Liver (tissue), 9 donors: ENCODE measurements around the gene ERGIC2. TPM values are rescaled to one million over a fixed set of nuclear protein-coding genes. Genes with fewer than 3 reads are reported as not detected.
"Not testable (repeated sequence)": the region's sequence is repeated elsewhere in the genome, so short reads cannot be mapped to it uniquely, and the experiment has no call there.

Source experiments
- DNase-seq: peaks from one replicate; pipeline ENCODE4 v3.0.0-alpha.2; 2017; ENCODE audit warnings: low spot score
- H3K27ac ChIP-seq, 2 donors: one replicate each; pipeline ENCODE4 v1.7.0; 2013; ENCODE audit warnings: inconsistent platforms in 2 of 2, low read length in 2 of 2, control low read depth in 1 of 2, low read depth in 1 of 2, mild to moderate bottlenecking in 1 of 2
- H3K27me3 ChIP-seq, 4 donors: one replicate each; pipeline versions ENCODE4 v1.6.1 to v1.7.0; 2013; ENCODE audit warnings: low read length in 3 of 4, inconsistent platforms in 1 of 4, mild to moderate bottlenecking in 1 of 4, moderate library complexity in 1 of 4; ENCODE audit not compliant: control insufficient read depth in 4 of 4, insufficient read depth in 4 of 4
- H3K36me3 ChIP-seq, 4 donors: one replicate each; pipeline versions ENCODE4 v1.6.1 to v1.7.0; 2013; ENCODE audit warnings: low read length in 3 of 4, mild to moderate bottlenecking in 3 of 4, low read depth in 1 of 4, moderate library complexity in 1 of 4; ENCODE audit not compliant: control insufficient read depth in 4 of 4, insufficient read depth in 3 of 4
- H3K4me1 ChIP-seq, 4 donors: one replicate each; pipeline versions ENCODE4 v1.6.1 to v1.7.0; 2013; ENCODE audit warnings: low read length in 3 of 4, mild to moderate bottlenecking in 3 of 4, moderate library complexity in 1 of 4; ENCODE audit not compliant: control insufficient read depth in 4 of 4, insufficient read depth in 4 of 4
- H3K4me3 ChIP-seq, 3 donors: one replicate each; pipeline versions ENCODE4 v1.6.1 to v1.7.0; 2013; ENCODE audit warnings: low read length in 3 of 3, control low read depth in 1 of 3, low read depth in 1 of 3, mild to moderate bottlenecking in 1 of 3
- H3K9ac ChIP-seq, 2 donors: one replicate each; pipeline ENCODE4 v1.7.0; 2013; ENCODE audit warnings: low read length in 2 of 2, mild to moderate bottlenecking in 2 of 2, moderate library complexity in 2 of 2, control low read depth in 1 of 2, low read depth in 1 of 2
- H3K9me3 ChIP-seq, 4 donors: one replicate each; pipeline versions ENCODE4 v1.6.1 to v1.7.0; 2013; ENCODE audit warnings: low read length in 3 of 4; ENCODE audit not compliant: control insufficient read depth in 4 of 4
- ATF3 ChIP-seq: IDR thresholded peaks from 2 replicates; pipeline ENCODE4 v1.6.1; 2016; ENCODE audit warnings: antibody characterized with exemption
- CTCF ChIP-seq: fragments of 150-350 bp; IDR thresholded peaks from 2 replicates; pipeline ENCODE4 v1.5.1; 2017; ENCODE audit warnings: improper control_type of control experiment, low read depth, low read length; ENCODE audit not compliant: missing input control
- FOXA2 ChIP-seq: IDR thresholded peaks from 2 replicates; pipeline ENCODE4 v1.6.1; 2016; ENCODE audit warnings: antibody characterized with exemption
- HNF4A ChIP-seq, 2 donors: conservative IDR thresholded peaks; 2 replicates each; pipeline ENCODE4 v1.6.1; 2016; ENCODE audit warnings: antibody characterized with exemption in 2 of 2, mild to moderate bottlenecking in 2 of 2
- HNF4G ChIP-seq: IDR thresholded peaks from 2 replicates; pipeline ENCODE4 v1.6.1; 2016; ENCODE audit warnings: antibody characterized with exemption
- NR2F2 ChIP-seq: IDR thresholded peaks from 2 replicates; pipeline ENCODE4 v1.6.1; 2016; ENCODE audit warnings: antibody characterized with exemption
- RAD21 ChIP-seq, 2 donors: IDR thresholded peaks; 2 replicates each; pipeline ENCODE4 v1.6.1; 2016; ENCODE audit warnings: antibody characterized with exemption in 2 of 2, mild to moderate bottlenecking in 2 of 2
- RXRA ChIP-seq, 2 donors: IDR thresholded peaks; 2 replicates each; pipeline ENCODE4 v1.6.1; 2017 to 2018; ENCODE audit warnings: antibody characterized with exemption in 2 of 2, mild to moderate bottlenecking in 1 of 2
- SP1 ChIP-seq: IDR thresholded peaks from 2 replicates; pipeline ENCODE4 v1.6.1; 2018; ENCODE audit warnings: antibody characterized with exemption, mild to moderate bottlenecking
- WGBS: extraction: QIAGEN DNeasy Blood & Tissue Kit; methylation state at CpG from one replicate; pipeline ENCODE4 v1.1.7; 2013; 5-methylcytosine and 5-hydroxymethylcytosine counted together
- polyA plus RNA-seq, 2 donors: library from polyadenylated mRNA; stranded (reverse) in 1 of 2; unstranded in 1 of 2; fragments of 200-250 nt in 1 of 2; fragments of >200 nt in 1 of 2; fragmentation: Nextera tagmentation in 1 of 2; extraction: Ambion mirVana in 1 of 2; gene quantifications; one replicate each; pipeline versions ENCODE4 v1.2.1 to v1.2.3, GENCODE V29; 2013 to 2015
- total RNA-seq, 2 donors: library from RNA; depleted of rRNA; stranded (reverse); fragments of >200 nt; gene quantifications; one replicate each; pipeline ENCODE4 v1.2.3, GENCODE V29; 2014
- TF ChIP-seq, protein P1 (sequence below): IDR thresholded peaks from 2 replicates; pipeline ENCODE4 v1.6.1; 2016; ENCODE audit warnings: antibody characterized with exemption
- TF ChIP-seq, protein P2 (sequence below): IDR thresholded peaks from 2 replicates; pipeline ENCODE4 v1.6.1; 2016; ENCODE audit warnings: antibody characterized with exemption, mild to moderate bottlenecking
- donor health status: healthy.
- donor health status: healthy.
- donor health status: healthy.
- donor health status: healthy.
- donor health status: healthy.

The ERGIC2 gene
- total and polyA plus RNA-seq, 4 donors, result 33.8 to 56.2 (median 40.8) TPM

DNA sequence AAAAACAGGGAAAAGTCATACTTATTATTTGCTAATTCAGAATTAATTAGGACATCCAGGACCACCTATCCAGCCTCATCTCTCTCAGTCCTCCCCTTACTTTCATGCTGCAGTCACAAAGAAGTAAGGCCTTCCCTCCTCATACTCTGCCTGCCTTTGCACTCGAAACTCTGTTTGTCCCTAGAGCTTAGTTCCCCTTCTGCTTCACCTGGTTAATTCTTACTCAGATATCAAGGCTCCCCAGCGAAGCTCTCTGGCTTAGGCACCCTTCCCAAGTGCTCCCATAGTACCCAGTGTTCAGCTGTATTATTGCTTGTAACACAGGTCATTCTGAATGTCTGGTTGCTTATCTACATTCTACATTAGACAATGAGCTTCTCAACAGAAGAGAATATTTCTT is 81.3 kb downstream of the ERGIC2 start:
- 84% methylated on average over 2 of the region's 2 CpGs for WGBS

GRCh38 chr12:29291226-29291625 is 89.7 kb downstream of the ERGIC2 start:
- H3K27ac ChIP-seq, result no peak overlapping the region
- 96% methylated on average over 3 of the region's 3 CpGs for WGBS
- no peak overlapping the region for H3K4me3 ChIP-seq
- no peak for DNase-seq
- H3K27me3 ChIP-seq, result no peaks in the 10 kb centered on the region
- no peaks in the 10 kb centered on the region for H3K9me3 ChIP-seq
- H3K4me1 ChIP-seq, result no peaks in the 10 kb centered on the region
- no peaks in the 10 kb centered on the region for H3K36me3 ChIP-seq
- H3K9ac ChIP-seq, result no peak overlapping the region
- TF ChIP-seq SP1 (no peak), FOXA2 (no peak), RAD21 (IDR thresholded peaks at IDR 0.05) (no peak), HNF4A (conservative IDR thresholded peaks at IDR 0.05) (no peak), HNF4G (no peak), ATF3 (no peak), CTCF (no peak), RXRA (IDR thresholded peaks at IDR 0.05) (no peak), NR2F2 (no peak)
- TF ChIP-seq, protein P1, sequence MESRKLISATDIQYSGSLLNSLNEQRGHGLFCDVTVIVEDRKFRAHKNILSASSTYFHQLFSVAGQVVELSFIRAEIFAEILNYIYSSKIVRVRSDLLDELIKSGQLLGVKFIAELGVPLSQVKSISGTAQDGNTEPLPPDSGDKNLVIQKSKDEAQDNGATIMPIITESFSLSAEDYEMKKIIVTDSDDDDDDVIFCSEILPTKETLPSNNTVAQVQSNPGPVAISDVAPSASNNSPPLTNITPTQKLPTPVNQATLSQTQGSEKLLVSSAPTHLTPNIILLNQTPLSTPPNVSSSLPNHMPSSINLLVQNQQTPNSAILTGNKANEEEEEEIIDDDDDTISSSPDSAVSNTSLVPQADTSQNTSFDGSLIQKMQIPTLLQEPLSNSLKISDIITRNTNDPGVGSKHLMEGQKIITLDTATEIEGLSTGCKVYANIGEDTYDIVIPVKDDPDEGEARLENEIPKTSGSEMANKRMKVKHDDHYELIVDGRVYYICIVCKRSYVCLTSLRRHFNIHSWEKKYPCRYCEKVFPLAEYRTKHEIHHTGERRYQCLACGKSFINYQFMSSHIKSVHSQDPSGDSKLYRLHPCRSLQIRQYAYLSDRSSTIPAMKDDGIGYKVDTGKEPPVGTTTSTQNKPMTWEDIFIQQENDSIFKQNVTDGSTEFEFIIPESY, result no peak
- TF ChIP-seq, protein P2, sequence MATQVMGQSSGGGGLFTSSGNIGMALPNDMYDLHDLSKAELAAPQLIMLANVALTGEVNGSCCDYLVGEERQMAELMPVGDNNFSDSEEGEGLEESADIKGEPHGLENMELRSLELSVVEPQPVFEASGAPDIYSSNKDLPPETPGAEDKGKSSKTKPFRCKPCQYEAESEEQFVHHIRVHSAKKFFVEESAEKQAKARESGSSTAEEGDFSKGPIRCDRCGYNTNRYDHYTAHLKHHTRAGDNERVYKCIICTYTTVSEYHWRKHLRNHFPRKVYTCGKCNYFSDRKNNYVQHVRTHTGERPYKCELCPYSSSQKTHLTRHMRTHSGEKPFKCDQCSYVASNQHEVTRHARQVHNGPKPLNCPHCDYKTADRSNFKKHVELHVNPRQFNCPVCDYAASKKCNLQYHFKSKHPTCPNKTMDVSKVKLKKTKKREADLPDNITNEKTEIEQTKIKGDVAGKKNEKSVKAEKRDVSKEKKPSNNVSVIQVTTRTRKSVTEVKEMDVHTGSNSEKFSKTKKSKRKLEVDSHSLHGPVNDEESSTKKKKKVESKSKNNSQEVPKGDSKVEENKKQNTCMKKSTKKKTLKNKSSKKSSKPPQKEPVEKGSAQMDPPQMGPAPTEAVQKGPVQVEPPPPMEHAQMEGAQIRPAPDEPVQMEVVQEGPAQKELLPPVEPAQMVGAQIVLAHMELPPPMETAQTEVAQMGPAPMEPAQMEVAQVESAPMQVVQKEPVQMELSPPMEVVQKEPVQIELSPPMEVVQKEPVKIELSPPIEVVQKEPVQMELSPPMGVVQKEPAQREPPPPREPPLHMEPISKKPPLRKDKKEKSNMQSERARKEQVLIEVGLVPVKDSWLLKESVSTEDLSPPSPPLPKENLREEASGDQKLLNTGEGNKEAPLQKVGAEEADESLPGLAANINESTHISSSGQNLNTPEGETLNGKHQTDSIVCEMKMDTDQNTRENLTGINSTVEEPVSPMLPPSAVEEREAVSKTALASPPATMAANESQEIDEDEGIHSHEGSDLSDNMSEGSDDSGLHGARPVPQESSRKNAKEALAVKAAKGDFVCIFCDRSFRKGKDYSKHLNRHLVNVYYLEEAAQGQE, result no peak

More for the DNA sequence above, 81.3 kb downstream of the ERGIC2 start:
- Histone ChIP-seq H3K4me3 (no peak overlapping the region), H3K9me3 (no peaks in the 10 kb centered on the region), H3K27ac (no peak overlapping the region), H3K36me3 (no peaks in the 10 kb centered on the region), H3K9ac (no peak overlapping the region), H3K4me1 (no peaks in the 10 kb centered on the region), H3K27me3 (no peaks in the 10 kb centered on the region)
- no peak for DNase-seq
- TF ChIP-seq HNF4G, result no peak
- TF ChIP-seq RAD21 (IDR thresholded peaks at IDR 0.05), result no peak

DNA sequence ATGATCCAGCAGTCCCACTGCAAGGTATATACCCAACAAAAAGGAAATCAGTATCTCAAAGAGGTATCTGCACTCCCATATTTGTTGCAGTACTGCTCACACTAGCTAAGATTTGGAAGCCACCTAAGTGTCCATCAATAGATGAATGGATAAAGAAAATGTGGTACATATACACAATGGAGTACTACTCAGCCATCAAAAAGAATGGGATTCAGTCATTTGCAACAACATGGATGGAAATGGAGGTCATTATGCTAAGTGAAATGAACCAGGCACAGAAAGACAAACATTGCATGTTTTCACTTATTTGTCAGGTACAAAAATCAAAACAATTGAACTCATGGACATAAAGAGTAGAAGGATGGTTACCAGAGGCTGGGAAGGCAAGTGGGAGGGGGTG is 90.5 kb downstream of the ERGIC2 start:
- H3K27me3 ChIP-seq, H3K4me3 ChIP-seq, DNase-seq, H3K9me3 ChIP-seq, H3K4me1 ChIP-seq, H3K9ac ChIP-seq, H3K27ac ChIP-seq, H3K36me3 ChIP-seq: not testable (repeated sequence)
